ENCODE measurements around the gene OR5AU1.

The OR5AU1 gene

DNA sequence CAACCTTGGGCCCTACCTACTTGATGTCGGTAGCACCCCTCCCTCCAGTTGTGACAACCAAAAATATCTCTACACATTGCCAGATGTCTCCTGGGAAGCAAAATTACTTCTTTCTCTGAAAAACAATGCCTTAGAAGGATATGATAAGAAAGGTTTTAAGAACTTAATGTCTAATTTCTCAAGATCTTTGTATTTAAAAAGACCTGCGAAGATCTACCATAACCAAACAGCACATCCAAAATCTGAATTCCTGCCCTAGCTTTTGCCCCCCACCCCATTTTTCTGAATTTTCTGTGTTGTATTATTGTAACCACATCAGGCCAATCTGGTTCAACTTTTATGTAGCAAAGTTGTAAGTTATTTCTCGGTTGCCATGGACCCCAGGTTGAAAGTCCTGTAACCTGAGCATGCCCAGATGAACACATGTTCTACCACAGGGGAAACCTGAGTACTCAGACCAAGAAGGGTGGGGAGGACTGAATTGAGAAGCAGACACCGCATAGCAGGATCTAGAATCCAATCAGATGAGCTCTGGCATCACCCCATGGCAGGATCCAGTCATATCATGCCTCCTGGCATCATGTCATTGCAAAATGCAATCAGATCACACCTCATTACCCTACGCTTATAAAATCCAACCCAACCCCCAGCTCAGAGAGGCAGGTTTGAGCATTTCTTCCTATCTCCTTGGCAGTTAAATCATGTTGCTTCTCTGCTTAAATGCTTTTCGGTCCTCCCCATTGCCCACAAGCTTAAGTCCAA, 46.3 kb downstream of the OR5AU1 start:
- DNase-seq (ENCODE audit: low read depth, low spot score): no peak
- H3K4me3 ChIP-seq (ENCODE audit: low read depth, low read length): no peak overlapping the region
- TF ChIP-seq, protein P1, sequence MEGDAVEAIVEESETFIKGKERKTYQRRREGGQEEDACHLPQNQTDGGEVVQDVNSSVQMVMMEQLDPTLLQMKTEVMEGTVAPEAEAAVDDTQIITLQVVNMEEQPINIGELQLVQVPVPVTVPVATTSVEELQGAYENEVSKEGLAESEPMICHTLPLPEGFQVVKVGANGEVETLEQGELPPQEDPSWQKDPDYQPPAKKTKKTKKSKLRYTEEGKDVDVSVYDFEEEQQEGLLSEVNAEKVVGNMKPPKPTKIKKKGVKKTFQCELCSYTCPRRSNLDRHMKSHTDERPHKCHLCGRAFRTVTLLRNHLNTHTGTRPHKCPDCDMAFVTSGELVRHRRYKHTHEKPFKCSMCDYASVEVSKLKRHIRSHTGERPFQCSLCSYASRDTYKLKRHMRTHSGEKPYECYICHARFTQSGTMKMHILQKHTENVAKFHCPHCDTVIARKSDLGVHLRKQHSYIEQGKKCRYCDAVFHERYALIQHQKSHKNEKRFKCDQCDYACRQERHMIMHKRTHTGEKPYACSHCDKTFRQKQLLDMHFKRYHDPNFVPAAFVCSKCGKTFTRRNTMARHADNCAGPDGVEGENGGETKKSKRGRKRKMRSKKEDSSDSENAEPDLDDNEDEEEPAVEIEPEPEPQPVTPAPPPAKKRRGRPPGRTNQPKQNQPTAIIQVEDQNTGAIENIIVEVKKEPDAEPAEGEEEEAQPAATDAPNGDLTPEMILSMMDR (IDR thresholded peaks at IDR 0.05; ENCODE audit: low read depth, low read length): no peak
- in situ Hi-C loops (cut with HindIII; ENCODE audit: low sequenced_read_pairs): no loop called here

DNA sequence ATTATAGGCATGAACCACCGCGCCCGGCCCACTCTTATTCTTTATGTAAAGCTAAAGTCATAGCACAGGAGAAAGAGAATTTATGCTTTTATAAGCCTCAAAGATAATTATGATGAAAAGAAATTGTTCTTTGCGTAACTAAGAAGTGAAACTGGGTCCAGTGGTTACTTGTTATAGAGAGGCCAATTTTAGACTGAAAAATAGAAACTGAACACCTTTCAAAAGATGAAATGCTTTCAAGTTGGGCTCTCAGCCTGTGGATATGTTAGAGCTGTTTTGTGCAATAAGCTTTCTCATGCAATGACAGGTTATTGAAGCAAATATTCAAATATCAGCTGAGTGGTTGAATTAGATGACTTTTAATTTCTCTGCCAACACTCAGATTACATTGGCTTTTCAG, 47.1 kb downstream of the OR5AU1 start:
- in situ Hi-C loops (cut with HindIII; ENCODE audit: low sequenced_read_pairs): no loop called here
- TF ChIP-seq, protein P1 (IDR thresholded peaks at IDR 0.05; ENCODE audit: low read depth, low read length): no peak
- no peak for DNase-seq (ENCODE audit: low read depth, low spot score)
- no peak overlapping the region for H3K4me3 ChIP-seq (ENCODE audit: low read depth, low read length)

DNA sequence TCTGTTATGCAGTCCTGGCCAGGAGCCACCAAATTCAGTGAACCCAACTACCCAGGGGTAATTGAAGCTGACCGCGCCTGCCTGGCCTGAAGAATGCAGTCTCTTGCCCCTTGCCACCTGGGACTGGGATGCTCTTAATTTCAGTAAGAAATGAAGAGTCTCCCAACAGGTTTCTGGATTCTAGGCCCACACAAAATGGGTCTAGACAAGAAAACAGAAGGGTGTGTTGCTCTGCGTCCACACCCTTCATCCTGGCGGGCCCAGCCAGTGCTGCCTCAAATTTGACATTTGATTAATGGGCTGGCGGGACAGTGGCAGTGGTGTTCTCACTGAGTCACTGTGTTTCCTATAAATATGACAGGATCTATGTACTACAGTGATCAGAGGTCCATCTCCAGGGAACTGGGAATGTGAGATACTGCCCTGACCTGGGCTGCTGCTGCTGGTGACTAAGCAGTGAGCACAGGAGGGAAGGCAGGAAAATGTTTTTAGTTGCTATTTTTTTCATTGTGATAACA, 48.5 kb downstream of the OR5AU1 start:
- H3K4me3 ChIP-seq (ENCODE audit: low read depth, low read length): no peak overlapping the region
- DNase-seq (ENCODE audit: low read depth, low spot score): no peak
- TF ChIP-seq, protein P1 (IDR thresholded peaks at IDR 0.05; ENCODE audit: low read depth, low read length): no peak
- in situ Hi-C loops (cut with HindIII; ENCODE audit: low sequenced_read_pairs): no loop called here

DNA sequence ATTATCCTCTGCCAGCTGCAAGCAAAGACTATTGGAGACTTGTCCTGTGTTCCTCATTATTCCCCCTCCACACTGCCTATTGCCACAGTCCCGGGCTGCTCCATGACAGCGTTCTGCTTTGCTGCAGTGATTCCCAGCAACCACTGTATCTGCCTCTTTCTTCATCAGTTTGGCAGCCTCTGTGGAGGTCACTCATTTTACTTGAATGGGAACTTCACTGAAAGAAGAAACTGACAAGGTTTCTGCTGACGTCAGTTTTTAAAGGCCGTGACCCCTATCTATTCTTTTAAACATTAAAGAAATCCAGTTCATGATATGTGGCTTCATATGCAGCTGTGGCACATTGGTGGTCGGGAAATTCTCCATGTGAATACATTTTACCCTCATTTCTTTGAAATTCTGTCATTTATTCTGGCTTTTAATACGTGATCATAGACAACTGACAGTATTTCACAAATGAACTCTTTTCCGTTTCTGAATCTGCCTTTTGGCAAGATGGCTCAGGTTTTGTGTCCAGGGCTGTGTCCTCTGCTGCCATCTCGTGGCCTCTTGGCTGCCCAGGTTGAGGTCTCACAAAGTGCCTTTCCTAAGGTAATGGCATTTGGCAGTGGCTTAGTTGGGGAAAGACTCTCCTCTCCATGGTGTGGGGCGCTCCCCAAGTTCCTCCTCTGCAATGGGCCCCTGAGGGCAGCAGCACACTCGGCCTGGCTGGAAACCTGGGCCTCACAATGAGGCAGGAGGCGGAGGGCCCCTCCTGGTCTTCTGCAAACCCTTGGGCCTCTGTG, 49.2 kb downstream of the OR5AU1 start:
- H3K4me3 ChIP-seq (ENCODE audit: low read depth, low read length): no peak overlapping the region
- TF ChIP-seq, protein P1 (IDR thresholded peaks at IDR 0.05; ENCODE audit: low read depth, low read length): peak; percentile 95
- peak; percentile 77 for DNase-seq (ENCODE audit: low read depth, low spot score)
- in situ Hi-C loops (cut with HindIII; ENCODE audit: low sequenced_read_pairs): no loop called here

DNA sequence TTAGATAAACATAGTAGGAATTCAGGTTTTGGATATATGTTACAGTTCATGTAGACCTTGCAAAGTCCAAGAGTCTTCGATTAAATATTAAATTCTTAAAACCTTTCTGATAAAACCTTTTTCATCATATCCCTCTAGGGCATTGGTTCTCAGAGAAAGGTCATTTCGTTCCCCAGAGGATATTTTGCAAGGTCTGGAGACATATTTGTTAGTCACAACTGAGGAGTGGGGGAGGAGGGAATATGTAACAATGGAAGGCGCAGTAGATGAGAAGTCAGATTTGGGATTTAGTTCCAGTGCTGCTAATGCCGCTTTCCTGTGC, 49.7 kb downstream of the OR5AU1 start:
- in situ Hi-C loops (cut with HindIII; ENCODE audit: low sequenced_read_pairs): no loop called here
- H3K4me3 ChIP-seq (ENCODE audit: low read depth, low read length): no peak overlapping the region

DNA sequence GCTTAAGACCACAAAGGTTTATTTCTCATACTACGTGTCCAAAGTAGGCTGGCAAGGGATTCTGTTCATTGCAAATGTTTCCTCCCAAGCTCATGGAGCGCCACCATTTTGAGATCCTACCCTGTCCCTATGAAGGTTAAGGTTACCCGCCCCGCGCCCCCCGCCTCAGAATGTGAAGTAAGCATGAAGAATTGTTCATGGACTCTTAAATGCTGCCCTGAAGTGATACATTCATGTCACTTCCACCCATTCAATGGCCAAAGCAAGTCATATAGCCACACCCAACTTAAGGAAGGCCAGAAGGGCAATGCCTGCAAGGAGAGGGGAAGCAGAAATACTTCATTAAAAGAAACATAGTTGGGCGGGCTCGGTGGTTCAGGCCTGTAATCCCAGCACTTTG, 50.8 kb downstream of the OR5AU1 start:
- TF ChIP-seq, protein P1 (IDR thresholded peaks at IDR 0.05; ENCODE audit: low read depth, low read length): no peak
- no peak for DNase-seq (ENCODE audit: low read depth, low spot score)
- H3K4me3 ChIP-seq (ENCODE audit: low read depth, low read length): no peak overlapping the region
- in situ Hi-C loops (cut with HindIII; ENCODE audit: low sequenced_read_pairs): no loop called here

More for the DNA sequence above, 49.7 kb downstream of the OR5AU1 start:
- TF ChIP-seq, protein P1 (IDR thresholded peaks at IDR 0.05; ENCODE audit: low read depth, low read length): no peak
- no peak for DNase-seq (ENCODE audit: low read depth, low spot score)

Measured in astrocyte of the spinal cord (primary cell).